Measurements from ENCODE around the gene COL27A1.

COL27A1 gene

DNA sequence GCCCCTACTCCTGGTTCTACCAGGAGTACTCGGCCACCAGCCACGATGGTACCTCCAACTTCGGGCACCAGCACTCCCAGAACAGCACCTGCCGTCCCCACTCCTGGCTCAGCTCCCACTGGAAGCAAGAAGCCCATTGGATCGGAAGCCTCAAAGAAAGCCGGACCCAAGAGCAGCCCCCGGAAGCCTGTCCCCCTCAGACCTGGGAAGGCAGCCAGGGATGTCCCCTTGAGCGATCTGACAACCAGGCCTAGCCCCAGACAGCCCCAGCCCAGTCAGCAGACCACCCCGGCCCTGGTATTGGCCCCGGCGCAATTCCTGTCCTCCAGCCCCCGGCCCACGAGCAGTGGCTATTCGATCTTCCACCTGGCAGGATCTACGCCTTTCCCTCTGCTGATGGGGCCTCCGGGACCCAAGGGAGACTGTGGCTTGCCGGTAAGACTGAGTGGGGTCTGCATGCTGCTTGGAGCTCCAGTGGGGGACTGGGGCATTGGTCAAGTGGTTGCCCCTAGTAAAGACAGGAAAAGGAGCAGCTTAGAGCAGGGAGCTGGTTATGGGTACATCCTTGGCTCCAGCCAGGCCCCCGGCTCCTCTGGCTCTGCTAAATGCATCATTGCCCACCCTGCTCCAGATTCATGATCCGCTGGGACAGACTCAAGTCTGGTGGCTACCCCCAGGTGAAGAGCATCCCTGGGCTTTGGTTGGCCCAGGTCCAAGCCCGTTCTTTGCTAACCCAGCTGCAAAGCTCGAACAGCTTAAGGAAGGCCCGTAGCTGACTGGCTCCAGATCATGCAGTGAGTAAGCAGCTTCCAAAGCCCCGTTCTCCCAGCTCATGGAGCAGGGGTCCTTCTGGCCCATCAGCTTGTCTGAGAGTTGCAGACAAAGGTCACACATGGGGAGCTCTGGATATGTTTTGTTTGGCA, 14.0 kb downstream of the COL27A1 start:
- no peak for DNase-seq

DNA sequence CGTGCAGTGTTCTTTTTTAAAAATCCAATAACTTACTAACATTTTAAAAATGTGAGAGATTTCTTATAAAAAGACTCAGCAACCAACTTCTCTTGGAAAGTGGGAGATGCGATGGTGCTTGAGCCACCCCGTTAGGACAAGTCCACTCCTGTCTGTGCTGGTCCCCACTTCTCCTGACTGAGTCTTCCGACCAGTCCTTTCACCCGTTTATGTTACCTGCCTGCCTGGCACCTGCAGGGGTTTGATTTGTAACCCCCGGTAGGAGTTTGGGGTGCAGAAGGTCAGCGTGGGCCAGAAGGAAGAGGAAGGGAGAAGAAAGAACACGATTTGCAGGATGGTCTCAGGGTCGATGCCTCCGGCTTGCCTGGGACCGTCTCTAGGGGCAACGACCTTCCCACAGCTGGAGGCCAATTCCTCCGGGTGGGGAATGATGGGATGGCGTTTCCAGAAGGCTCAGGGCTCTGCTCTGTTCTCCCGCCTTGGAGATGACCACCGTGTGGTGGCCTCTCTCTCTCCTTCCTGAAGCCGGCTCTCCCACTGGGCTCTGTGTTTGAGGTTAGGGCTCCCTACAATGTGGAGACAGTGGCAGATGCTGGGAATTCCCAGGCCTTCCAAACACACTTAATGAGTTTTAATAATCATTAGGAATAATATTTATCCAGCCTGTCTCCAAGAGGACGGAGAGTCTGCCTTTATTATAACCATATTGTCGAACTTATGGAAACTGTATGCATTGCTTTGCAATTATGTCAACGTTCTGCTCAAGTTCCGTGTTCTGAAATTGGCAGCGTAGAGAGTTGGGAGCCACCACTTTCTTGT, 14.8 kb downstream of the COL27A1 start:
- DNase-seq, result no peak

- no peak for DNase-seq
These were observed 15.6 kb downstream of the COL27A1 start for GRCh38 chr9:114170771-114171461.

DNA sequence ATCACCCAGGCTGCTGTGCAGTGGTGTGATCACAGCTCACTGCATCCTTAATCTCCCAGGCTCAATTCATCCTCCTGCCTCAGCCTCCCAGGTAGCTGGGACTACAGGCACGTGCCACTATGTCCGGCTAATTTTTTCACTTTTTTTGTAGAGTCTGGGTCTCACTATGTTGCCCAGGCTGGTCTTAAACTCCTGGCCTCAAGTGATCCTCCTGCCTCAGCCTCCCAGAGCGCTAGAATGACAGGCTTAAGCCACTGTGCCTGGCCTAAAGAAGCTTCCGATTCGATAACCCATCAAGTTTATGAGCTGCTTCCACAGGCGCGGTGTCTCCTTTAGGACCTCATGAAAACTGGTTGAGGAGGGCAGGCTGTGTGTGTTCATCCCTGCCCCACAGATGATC, 16.2 kb downstream of the COL27A1 start:
- no peak for DNase-seq

- no peak for DNase-seq
These were observed 17.9 kb downstream of the COL27A1 start for GRCh38 chr9:114172981-114173833.

DNA sequence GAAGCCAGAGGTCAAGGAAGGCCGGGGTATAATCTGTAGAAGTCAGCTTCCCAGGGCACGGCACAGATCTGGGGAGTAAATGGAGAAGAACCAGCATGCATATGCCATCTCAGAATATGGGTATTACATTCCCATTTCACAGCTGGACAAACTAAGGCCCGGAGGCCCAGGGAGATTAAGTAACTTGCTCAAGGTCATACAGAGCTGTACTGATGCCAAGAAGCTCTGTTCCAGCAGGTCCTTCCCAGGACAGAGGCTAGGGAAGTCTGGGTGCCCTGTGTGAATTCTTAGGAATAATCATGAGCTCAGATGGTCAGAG, 19.2 kb downstream of the COL27A1 start:
- no peak for DNase-seq

DNA sequence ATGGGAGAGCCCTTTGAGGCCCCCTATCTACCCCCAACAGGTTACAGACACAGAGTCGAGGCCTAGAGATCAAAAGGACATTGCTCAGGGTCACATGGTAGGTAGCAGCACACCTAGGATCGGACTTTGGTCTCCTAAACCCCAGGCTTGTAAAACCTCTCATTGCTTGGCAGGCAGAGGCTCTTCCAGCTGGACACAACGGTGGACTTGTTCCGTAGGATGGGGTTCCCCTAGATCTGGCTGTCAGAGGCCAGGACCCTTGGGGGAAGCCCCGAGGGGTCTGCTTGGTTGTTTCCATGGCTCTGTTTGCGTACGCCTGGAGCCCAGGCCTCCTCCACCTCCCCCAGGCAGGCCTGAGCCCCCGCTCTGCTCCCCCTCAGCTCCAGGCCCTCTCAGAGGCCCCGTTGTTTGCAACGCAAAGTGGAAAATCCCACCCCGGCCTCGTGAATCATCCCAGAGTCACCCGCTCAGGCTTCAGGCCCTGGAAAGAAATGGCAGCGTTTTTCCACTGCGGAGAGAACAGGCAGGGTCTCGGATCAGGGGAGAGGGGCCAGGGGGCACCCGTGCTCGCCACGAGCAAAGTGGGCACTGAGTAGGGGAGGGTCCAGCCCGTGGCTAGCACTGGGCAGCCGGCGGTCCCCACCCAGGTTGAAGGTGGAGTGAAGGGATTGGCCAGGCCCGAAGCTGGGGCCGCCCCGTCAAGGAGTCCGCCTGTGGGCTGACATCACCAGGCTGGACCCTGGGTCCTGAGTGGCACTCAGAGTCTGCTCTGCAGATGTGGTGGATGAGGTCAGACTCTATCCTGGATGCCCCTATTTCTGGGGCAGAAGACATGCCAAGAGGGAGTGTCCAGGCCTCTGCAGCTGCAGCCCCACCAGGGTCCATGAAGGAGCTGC, 19.8 kb downstream of the COL27A1 start:
- DNase-seq, result no peak

DNA sequence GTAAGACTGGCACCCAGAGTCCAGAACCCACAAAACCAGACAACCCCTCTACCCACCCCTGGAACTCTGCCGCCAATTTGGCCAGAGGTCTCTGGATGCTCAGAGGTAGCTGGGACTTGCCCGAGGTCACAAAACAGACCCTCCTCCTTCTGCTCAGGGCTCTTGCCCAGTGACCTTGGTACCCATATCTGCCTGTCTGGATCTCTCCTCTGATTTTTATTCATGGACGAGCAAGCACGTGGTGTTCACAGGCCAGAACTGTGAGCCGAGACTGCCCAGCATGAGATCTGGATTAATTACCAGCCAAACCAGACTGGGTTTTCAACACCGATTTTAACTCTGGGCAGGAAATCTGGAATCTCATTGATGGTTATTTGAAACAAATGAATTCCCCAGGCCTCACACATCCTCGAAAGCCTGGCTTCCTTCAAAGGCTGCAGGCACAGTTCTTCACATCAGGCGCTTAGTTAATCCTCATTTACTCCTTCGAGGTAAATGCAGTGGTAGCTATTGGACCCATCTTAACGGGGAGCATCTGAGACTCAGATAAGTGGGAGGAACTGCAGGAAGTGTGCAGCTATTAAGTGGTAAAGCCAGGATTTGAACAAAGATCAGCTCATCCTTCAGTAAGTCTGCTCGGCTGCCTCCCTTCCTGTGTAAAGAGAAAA, 21.4 kb downstream of the COL27A1 start:
- no peak for DNase-seq

DNA sequence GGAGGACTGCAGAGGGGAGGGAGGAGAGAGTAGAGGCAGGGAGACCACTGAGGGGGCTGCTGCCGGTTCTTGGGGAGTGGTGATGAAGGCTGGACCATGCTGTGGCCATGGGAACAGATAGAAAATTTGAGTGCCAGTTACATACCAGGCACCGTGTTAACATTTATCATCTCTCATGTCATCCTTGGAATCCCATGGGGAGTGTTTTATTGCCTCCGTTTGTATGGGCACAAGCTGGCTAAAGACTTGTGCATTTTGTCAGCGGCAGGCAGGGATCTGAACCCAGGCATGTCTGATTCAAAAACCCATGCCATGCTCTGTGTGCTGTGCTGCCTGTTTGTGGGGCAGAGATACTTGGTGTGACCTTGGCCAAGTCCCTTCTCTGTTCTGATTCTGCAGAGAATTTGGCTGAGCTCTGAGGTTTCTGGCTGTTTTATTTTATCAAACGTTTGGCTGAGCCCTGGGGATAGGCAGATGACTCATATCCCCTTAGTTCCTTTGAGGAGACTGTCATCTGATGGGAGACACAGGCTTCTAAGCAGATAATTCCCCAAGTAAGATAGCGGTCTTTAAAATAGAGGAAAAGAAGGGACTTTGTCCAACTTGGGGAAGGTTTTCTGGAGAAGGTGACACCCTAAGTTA, 22.2 kb downstream of the COL27A1 start:
- DNase-seq, result no peak

GRCh38 chr9:114178076-114178475, 22.7 kb downstream of the COL27A1 start:
- no peak for DNase-seq

DNA sequence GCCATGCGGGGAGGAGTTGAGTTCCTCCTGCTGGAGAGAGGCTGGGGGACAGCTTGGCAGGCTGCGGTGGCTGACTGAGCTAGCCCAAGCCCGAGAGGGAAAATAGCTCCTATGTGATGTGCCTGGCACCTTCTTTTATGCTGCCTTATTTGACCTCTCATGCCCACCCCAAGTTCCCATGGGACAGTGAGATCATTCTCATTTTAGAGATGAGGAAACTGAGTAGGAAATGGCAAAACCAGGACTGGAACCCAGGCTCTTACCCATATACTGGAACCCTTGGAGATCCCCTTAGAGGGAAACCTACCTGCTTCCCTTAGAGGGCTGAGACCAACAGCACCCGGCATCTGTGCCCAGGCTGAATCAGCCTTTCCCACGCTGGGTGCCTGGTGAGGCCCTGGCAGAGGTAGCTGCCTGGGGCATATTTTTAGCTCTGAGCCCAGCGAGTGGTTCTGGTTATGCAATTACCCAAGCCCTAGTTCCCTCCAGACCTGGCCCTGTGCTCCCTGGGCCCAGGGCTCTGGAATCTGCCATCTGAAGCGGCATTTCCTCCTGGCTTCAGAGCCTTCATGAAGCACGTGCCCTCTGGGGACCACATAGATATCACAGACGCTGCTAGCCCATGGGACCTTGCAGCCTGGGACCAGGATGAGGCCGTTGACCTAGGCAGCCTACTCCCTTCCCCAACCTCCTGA, 23.6 kb downstream of the COL27A1 start:
- DNase-seq, result no peak

DNA sequence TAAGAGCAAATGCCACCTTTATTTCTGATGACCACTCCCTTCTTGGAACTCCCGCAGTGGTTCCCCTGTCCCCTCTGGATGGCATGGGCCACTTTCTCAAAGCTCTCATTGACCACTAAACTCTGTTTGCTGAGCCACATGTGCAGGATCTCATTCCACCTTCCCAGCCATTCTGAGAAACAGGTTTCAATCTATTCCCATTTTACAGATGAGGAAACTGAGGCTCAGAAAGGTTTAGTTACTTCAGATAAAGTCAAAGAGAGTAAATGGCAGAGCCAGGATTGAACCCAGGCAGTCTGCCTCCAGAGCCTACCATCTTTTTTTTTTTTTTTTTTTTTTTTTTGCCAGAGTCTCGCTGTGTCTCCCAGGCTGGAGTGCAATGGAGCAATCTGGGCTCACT, 24.2 kb downstream of the COL27A1 start:
- no peak for DNase-seq

- no peak for DNase-seq
These were observed 25.6 kb downstream of the COL27A1 start for GRCh38 chr9:114180696-114181606.

DNA sequence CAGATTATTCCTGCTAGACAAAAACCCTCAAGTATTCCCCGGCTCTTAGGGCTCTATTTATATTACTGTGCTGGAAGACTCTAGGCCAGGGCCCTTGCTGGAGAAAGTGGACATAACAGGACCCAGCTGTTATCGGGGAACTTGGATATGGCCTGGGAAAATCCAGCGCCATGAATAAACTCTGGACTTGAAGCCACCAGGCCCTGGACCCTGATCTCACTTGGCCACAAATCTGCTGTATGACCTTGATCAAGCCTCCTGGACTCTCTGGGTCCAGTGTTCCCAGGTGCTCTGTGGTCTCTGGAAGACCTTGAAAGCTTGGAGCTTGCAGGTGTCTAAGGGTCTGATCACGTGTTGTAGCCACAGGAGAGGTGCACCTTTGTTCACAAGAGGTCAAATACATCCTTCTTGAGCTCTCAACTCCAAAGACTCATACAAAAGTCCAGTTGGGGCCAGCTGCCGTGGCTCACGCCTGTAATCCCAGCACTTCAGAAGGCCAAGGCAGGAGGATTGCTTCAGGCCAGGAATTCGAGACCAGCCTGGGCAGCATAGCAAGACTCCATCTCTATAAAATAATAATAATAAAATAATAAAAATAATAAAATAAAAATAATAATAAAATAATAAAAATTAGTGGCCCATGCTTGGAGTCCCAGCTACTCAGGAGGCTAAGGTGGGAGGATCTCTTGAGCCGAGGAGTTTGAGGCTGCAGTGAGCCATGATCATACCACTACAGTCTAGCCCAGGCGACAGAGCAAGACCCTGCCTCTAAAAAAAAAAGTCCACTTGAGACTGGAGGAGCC, 26.5 kb downstream of the COL27A1 start:
- no peak for DNase-seq

GRCh38 chr9:114183006-114183405, 27.7 kb downstream of the COL27A1 start:
- DNase-seq, result no peak

DNA sequence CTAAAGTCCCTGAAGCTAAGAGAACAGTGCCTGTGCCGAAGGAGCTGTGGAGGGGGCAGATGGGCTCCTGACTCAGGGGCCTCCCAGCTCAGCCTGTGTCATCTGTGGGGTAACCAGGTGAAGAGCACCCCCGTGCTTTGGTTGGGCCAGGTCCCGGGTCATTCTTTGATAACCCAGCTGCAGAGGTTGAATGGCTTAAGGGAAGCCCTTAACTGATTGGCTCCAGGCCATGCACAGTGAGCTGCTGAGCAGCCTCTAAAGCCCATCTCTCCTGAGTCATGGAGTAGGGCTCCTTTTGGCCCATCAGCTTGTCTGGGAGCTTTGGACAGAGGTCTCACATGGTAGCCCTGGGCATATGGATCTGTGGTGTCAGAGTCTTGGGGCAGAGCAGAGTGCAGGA, 28.7 kb downstream of the COL27A1 start:
- DNase-seq, result peak; percentile 27

DNA sequence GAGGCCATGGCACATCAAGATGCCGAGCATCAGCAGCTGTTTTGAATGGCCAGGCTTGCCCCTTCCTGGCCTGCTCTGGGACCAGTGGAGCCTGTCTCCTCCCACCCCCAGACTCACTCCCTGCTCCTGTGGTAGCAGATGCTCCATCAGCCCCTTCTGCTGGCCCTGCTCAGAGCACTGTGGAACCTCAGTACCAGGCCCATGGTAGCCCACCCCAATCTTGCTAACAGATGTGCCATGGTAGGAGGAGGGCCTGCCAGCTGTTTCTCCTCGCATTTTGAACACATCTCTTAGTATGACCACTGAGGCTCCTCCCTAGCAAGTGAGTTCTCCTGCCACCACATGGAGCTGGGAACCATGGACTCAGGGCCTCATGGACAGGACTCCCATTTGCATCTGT, 29.5 kb downstream of the COL27A1 start:
- peak; percentile 30 for DNase-seq
